Vagina (tissue), 2 donors: ENCODE measurements around the gene VILL.

ENCODE experiments used
- CTCF ChIP-seq, 3 experiments: fragments of 450-650 bp in 2 of 3; fragments of 200-600 bp in 1 of 3; sonication (generic) in 1 of 3; IDR thresholded peaks; one replicate each; pipeline ENCODE4 v1.5.1; 2017 to 2019; ENCODE audit warnings: antibody characterized with exemption in 3 of 3, mild to moderate bottlenecking in 2 of 3, moderate library complexity in 2 of 3
- POLR2A ChIP-seq, 2 donors: fragments of 450-650 bp; IDR thresholded peaks; one replicate each; pipeline ENCODE4 v1.6.1; 2017; ENCODE audit warnings: antibody characterized with exemption in 2 of 2, mild to moderate bottlenecking in 2 of 2, moderate library complexity in 2 of 2
- POLR2AphosphoS5 ChIP-seq, 2 donors: sonication (generic); formaldehyde crosslinking; IDR thresholded peaks; one replicate each; pipeline ENCODE4 v1.9.0; 2017; ENCODE audit warnings: antibody characterized with exemption in 2 of 2, mild to moderate bottlenecking in 2 of 2, low read depth in 1 of 2; ENCODE audit not compliant: insufficient read depth in 1 of 2

- no peak for TF ChIP-seq POLR2AphosphoS5 (IDR thresholded peaks at IDR 0.05; ENCODE audit: insufficient read depth in 1 of 2, low read depth in 1 of 2)
- TF ChIP-seq POLR2A (IDR thresholded peaks at IDR 0.05) = no peak
- no peak for TF ChIP-seq CTCF (IDR thresholded peaks at IDR 0.05)
These were observed 9.8 kb downstream of the VILL start for GRCh38 chr3:38000242-38000916.
